Stimulated activated CD4-positive, alpha-beta T cell treated with anti-CD3 and anti-CD28 coated beads, Interleukin-12 subunit alpha, Interleukin-12 subunit beta, amount 100 ng/mL, for 24 hours (primary cell): ENCODE results near the gene ILRUN.
"Not testable (repeated sequence)": the region's sequence is repeated elsewhere in the genome, so short reads cannot be mapped to it uniquely, and the experiment has no call there.

Experiments used
- DNase-seq, 2 experiments: peaks; one replicate each; pipeline ENCODE4 v3.0.0-alpha.2; 2020; ENCODE audit warnings: low read depth in 2 of 2

ILRUN gene

DNA sequence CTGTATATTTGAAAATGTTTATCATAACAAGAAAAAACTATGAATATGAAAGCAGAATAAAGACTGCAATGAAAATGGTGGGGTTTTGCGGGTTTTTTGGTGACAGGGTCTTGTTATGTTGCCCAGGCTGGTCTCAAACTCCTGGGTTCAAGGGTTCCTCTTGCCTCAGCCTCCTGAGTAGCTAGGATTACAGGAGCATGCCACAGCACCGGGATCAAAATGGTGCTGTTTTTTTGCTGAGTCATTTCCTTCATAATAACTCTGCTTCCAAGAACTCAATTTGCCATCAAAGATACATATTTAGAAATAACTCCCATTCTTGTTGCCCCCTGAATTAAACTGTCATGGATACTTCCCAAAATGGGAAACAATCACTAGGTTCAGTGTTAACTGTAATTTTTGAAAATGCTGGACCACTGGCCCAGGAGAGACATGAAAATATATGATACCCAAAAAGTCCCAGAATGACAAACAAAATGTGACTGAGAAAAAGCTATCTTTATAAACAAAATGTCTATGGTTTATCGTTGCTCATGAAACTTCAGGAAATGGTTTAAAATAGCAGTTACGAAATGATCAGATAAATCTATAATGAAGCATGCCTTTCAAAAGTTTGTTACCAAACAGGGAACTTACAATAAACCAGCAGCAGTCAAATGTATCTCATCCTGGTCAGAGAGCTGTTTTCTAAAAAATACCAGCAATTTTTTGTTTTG, 32.2 kb downstream of the ILRUN start:
- no peak for DNase-seq

GRCh38 chr6:34663831-34664255, 32.7 kb downstream of the ILRUN start:
- no peak for DNase-seq

DNA sequence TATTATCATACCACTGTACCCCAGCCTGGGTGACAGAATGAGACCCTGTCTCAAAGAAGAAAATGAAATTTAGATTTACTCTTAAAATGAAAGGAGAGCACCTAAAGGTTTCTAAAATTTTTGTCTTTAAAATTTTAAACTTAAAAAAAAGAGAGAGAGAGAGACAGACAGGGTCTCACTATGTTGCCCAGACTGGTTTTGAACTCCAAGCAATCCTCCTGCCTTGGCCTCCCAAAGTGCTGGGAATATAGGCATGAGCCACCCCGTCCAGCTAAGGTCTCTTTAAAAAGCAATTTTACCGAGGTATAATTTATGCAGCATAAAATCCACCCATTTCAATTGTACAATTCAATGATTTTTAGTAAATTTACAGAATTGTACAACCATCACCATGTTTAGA, 33.2 kb downstream of the ILRUN start:
- no peak for DNase-seq

GRCh38 chr6:34661357-34661756, 35.2 kb downstream of the ILRUN start:
- no peak for DNase-seq

DNA sequence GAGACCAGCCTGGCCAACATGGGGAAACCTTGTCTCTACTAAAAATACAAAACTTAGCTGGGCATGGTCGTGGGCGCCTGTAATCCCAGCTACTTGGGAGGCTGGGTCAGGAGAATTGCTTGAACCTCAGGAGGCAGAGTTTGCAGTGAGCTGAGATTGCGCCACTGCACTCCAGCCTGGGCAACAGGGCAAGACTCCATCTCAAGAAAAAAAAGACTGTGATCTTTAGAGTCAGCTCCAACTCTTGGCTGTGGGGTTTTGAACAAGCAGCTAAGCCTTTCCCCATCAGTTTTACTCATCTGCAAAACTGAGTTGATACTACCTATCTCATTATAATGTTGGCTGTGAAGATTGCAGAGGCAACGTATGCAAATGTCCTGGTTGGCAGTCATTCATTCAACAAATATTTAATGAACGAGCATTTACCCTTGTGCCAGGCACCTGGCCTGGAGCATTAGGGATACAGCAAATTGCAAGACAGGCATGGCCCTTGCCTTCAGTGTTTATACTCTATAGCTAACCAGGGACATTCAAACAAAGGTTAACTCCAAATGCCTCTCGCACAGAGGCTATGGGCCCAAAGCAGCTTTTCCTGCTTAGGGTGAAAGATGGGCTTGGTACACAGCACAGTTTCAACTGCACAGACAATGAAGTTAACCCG, 37.8 kb downstream of the ILRUN start:
- DNase-seq: no peak

DNA sequence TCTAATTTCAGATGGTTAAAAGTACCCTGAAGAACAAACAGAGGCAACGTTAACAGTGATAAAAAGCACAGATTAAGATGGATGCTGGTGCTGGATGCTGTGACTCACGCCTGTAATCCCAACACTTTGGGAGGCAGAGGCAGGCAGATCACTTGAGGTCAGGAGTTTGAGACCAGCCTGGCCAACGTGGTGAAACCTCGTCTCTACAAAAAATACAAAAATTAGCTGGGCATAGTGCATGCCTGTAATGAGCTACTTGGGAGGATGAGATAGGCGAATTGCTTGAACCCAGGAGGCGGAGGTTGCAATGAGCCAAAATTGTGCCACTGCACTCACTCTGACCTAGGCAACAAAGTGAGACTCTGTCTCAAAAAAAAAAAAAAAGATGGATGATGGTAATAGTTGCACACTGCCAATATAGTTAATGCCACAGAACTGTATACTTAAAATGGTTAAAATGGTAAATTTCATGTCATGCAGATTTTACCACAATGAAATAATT, 38.5 kb downstream of the ILRUN start:
- DNase-seq: not testable (repeated sequence)

DNA sequence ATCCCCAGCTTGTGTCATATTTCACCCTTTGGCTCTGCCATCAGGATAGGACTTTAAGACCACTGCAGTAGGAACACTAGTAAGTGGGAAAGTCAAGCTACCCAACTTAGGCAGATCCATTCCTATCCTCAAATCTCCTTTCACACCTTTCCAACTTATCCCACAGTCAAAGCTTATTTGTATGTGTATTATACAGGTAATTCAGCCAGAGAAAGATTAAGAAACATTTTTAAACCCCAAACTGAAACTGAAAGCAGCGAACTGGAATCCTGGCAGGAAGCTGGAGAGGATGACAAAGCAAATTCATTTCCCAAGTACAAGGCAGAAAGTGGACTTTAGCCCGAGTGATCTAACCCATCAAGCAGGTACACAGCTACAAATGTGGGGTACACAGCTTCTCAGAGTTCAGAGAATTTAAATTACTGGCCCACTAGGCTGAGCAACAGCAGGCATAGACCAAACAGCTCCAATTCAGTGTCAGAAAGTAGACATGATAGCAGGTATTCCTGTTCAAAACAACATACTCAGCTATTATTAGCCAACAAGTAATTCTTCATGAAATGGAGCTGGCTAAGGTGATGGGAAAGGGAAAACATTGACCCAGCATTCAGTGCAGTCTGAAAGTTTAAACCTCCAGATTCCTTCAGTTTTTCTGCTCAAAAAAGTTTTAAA, 39.1 kb downstream of the ILRUN start:
- no peak for DNase-seq

GRCh38 chr6:34657037-34657306, 39.6 kb downstream of the ILRUN start:
- no peak for DNase-seq

- DNase-seq: no peak
Observed at GRCh38 chr6:34656378-34657036, 40.1 kb downstream of the ILRUN start.

GRCh38 chr6:34655876-34656377, 40.6 kb downstream of the ILRUN start:
- DNase-seq: not testable (repeated sequence)

- no peak for DNase-seq
Observed at GRCh38 chr6:34654061-34654710, 42.4 kb downstream of the ILRUN start.

- no peak for DNase-seq
Observed at GRCh38 chr6:34652263-34652662, 44.3 kb downstream of the ILRUN start.

DNA sequence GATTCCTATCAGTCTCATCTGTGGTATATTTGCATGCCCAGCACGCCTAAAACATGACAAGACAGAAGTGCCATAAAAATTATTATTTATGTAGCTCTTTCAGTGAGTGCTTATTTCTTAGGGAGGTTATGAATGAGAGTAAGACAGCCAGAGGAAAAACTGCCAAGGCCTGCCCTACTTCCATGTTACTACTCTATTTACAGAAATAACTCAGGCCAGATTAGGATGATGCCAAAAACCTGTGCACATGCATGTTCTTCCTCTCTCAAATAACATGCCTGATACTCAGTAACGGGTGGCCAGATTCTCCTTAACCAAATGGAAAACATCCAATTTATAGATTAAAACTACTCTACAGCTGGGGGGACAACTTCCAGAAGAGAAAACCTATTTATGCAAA, 45.7 kb downstream of the ILRUN start:
- no peak for DNase-seq

DNA sequence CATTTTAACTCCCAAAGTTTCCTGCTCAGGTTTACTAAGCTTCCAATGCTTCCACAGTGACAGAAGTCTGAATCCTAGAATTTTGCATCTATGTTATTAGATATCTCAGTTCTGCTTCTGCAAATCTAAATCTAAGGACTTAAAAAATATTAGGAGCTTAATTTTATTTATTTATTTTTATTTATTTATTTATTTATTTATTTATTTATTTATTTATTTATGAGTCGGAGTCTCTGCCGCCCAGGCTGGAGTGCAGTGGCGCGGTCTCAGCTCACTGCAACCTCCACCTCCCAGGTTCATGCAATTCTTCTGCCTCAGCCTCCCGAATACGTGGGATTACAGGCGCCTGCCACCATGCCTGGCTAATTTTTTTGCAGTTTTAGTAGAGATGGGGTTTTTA, 46.3 kb downstream of the ILRUN start:
- DNase-seq: not testable (repeated sequence)

GRCh38 chr6:34648806-34649205, 47.8 kb downstream of the ILRUN start:
- no peak for DNase-seq
